Hepatocyte (in vitro differentiated cells): ENCODE data around the gene SMG9.

ENCODE experiments used
- EZH2 ChIP-seq: fragments of 200-600 bp; sonication (generic); IDR thresholded peaks from 2 replicates; pipeline ENCODE4 v1.6.1; 2016; ENCODE audit warnings: antibody characterized with exemption, mild to moderate bottlenecking, borderline replicate concordance
- TF ChIP-seq, protein P1 (sequence below): fragments of 200-600 bp; sonication (generic); IDR thresholded peaks from 2 replicates; pipeline ENCODE4 v1.5.1; 2016; ENCODE audit warnings: antibody characterized with exemption, mild to moderate bottlenecking; ENCODE audit not compliant: poor library complexity

DNA sequence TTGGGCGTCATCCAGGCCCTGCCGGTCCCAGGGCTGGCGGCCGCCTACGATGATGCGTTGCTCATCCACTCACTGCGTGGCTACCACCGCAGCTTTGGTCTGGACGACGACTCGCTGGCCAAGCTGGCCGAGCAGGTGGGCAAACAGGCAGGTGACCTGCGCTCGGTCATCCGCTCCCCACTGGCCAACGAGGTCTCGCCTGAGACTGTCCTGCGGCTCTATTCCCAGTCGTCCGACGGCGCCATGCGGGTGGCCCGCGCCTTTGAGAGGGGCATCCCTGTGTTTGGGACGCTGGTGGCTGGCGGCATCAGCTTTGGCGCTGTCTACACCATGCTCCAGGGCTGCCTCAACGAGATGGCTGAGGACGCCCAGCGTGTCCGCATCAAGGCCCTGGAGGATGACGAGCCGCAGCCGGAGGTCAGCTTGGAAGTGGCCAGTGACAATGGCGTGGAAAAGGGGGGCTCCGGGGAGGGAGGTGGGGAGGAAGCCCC, 35.3 kb downstream of the SMG9 start:
- TF ChIP-seq EZH2, result no peak
- TF ChIP-seq, protein P1, sequence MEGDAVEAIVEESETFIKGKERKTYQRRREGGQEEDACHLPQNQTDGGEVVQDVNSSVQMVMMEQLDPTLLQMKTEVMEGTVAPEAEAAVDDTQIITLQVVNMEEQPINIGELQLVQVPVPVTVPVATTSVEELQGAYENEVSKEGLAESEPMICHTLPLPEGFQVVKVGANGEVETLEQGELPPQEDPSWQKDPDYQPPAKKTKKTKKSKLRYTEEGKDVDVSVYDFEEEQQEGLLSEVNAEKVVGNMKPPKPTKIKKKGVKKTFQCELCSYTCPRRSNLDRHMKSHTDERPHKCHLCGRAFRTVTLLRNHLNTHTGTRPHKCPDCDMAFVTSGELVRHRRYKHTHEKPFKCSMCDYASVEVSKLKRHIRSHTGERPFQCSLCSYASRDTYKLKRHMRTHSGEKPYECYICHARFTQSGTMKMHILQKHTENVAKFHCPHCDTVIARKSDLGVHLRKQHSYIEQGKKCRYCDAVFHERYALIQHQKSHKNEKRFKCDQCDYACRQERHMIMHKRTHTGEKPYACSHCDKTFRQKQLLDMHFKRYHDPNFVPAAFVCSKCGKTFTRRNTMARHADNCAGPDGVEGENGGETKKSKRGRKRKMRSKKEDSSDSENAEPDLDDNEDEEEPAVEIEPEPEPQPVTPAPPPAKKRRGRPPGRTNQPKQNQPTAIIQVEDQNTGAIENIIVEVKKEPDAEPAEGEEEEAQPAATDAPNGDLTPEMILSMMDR, result no peak
